Loucy (cell line): ENCODE measurements around the gene RXRA.

Experiments used
- CTCF ChIP-seq: fragments of 200-600 bp; sonication (generic); conservative IDR thresholded peaks from 2 replicates; pipeline ENCODE4 v1.5.1; 2014; ENCODE audit warnings: mild to moderate bottlenecking, antibody characterized with exemption, low read length
- EZH2phosphoT487 ChIP-seq: fragments of 200-600 bp; IDR thresholded peaks from 2 replicates; pipeline ENCODE4 v1.6.1; 2018; ENCODE audit warnings: antibody characterized with exemption, mild to moderate bottlenecking, moderate library complexity, borderline replicate concordance

DNA sequence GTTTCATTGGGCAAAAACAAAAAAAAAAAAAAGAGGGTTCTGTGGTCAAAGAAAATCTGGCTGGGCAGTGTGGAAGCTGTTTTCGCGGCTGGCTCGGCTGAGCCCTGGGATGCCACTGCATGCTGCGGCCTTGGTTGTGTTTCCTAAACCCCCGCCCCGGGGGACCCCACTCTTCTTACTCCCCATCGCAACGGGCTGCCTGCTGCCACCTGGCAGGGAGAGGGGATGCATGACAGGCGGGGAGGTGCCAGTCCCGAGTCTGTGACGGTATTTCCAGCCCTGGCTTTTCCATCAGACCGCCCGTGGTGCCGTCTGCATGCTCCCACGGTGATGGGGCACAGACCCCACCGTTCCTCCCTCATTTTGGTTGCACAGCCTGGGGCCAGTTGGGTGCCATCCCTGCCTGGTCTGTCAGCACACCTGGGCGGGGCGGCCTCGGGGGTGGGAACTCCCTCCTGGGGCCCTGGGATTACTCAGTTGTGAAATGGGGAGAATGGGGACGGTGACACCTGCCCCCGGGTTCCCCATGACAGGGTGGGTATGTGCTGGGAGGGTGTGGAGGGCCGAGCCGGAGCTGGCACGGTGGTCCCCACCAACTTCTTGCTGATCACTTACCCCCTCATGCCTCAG is 101.0 kb downstream of the RXRA start:
- TF ChIP-seq CTCF (no peak), EZH2phosphoT487 (no peak)
